SU-DHL-6 (cell line): ENCODE results near the gene ANKRD36.
"Not testable (repeated sequence)": the region's sequence is repeated elsewhere in the genome, so short reads cannot be mapped to it uniquely, and the experiment has no call there.

ENCODE experiments used
- CTCF ChIP-seq: fragments of 200-600 bp; sonication (generic); IDR thresholded peaks from one replicate; pipeline ENCODE4 v1.5.1; 2017; ENCODE audit warnings: antibody characterized with exemption, mild to moderate bottlenecking, low read length, moderate library complexity; ENCODE audit not compliant: insufficient read depth, poor library complexity, severe bottlenecking
- EZH2phosphoT487 ChIP-seq: fragments of 200-600 bp; sonication (generic), shearing (Covaris generic); conservative IDR thresholded peaks from 2 replicates; pipeline ENCODE4 v1.6.1; 2018; ENCODE audit warnings: mild to moderate bottlenecking, antibody characterized with exemption, low read length, moderate library complexity, mixed read lengths

DNA sequence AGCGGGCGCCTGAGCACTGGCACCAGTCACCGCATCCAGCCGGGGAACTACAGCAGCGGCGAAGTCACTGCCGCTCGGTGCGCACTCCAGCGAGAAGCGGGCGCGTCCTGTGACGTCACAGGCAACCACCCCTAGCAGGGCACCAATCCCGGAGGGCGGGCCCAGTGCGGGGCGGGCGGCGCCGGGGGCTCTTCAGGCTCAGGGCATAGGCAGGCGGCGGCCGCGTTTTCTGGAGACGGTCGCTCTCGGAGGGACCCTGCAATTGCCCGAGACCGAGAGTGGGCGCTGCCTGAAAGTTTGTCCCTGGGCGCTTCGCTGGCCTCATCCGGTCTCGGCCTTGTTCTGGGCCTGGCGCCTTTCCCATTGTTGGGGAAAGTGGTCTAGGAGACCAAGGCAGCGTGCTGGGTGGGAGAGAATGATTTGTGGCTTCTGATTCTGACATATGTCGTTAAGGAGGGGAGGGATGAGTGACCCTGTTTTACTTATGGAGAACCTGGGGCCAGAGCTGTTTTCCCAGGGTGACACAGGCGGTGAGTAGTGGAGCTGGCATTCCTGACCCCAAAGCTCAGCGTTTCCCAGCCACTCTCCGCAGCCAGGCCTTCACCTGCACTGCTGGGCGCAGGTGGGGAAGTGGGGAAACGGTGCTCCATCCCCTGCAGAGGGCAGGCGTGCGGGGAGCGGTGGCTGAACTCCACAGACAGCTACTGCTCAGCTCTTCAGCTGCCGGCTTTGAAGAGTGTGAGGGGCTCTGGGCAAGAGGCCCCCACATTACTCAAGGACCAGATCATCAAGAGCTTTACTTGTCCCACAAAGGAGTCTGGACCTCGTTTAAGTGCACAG lies 18.0 kb upstream of the ANKRD36 start, which contains the start of gene FAHD2B:
- TF ChIP-seq CTCF, EZH2phosphoT487: not testable (repeated sequence)
